GM18519 (cell line): ENCODE data around the gene MYO18A.

Source experiments
- ATAC-seq: cut with Tn5 transposase; IDR thresholded peaks from one replicate; pipeline ENCODE4 v1.9.1; 2021; ENCODE audit warnings: mild to moderate bottlenecking, moderate library complexity; ENCODE audit not compliant: unreplicated experiment, low FRiP score

Gene MYO18A

GRCh38 chr17:29127840-29128239, 52.4 kb downstream of the MYO18A start:
- ATAC-seq, result no peak

- ATAC-seq, result no peak
These were observed 53.8 kb downstream of the MYO18A start for GRCh38 chr17:29126268-29126930.

GRCh38 chr17:29125651-29126050, 54.5 kb downstream of the MYO18A start:
- no peak for ATAC-seq

- no peak for ATAC-seq
These were observed 55.3 kb downstream of the MYO18A start for GRCh38 chr17:29124925-29125273.

- ATAC-seq, result no peak
These were observed 55.9 kb downstream of the MYO18A start for GRCh38 chr17:29124135-29124924.

- ATAC-seq, result no peak
These were observed 57.1 kb downstream of the MYO18A start for GRCh38 chr17:29123111-29123510.

GRCh38 chr17:29121442-29121841, 58.8 kb downstream of the MYO18A start:
- no peak for ATAC-seq

- ATAC-seq, result no peak
These were observed 59.8 kb downstream of the MYO18A start for GRCh38 chr17:29120433-29120832.

- ATAC-seq, result no peak
These were observed 60.9 kb downstream of the MYO18A start for GRCh38 chr17:29119265-29119664.

- ATAC-seq, result no peak
These were observed 63.1 kb downstream of the MYO18A start for GRCh38 chr17:29116804-29117753.

- ATAC-seq, result no peak
These were observed 64.0 kb downstream of the MYO18A start for GRCh38 chr17:29115961-29116803.

GRCh38 chr17:29115435-29115834, 64.8 kb downstream of the MYO18A start:
- ATAC-seq, result no peak

GRCh38 chr17:29114141-29114540, 66.1 kb downstream of the MYO18A start:
- no peak for ATAC-seq

GRCh38 chr17:29113334-29113733, 66.9 kb downstream of the MYO18A start:
- no peak for ATAC-seq

- no peak for ATAC-seq
These were observed 67.4 kb downstream of the MYO18A start for GRCh38 chr17:29112771-29113295.

GRCh38 chr17:29111816-29112499, 68.2 kb downstream of the MYO18A start:
- no peak for ATAC-seq

GRCh38 chr17:29110372-29110757, 69.8 kb downstream of the MYO18A start:
- no peak for ATAC-seq

- ATAC-seq, result no peak
These were observed 70.5 kb downstream of the MYO18A start for GRCh38 chr17:29109477-29110371.
